ENCODE data around the gene CELSR1.

- no peak for TF ChIP-seq CTCF (conservative IDR thresholded peaks at IDR 0.05)
- TF ChIP-seq EZH2 (IDR thresholded peaks at IDR 0.05; ENCODE audit: low read depth) = no peak
Measured at GRCh38 chr22:46476547-46476941, 60.9 kb downstream of the CELSR1 start.
